Midbrain (tissue), 1 donor: Measurements from ENCODE around the gene CRAT.

Experiments
- DNase-seq: peaks from one replicate; lab custom pipeline; 2025; lab: John Stamatoyannopoulos, UW

The CRAT gene

DNA sequence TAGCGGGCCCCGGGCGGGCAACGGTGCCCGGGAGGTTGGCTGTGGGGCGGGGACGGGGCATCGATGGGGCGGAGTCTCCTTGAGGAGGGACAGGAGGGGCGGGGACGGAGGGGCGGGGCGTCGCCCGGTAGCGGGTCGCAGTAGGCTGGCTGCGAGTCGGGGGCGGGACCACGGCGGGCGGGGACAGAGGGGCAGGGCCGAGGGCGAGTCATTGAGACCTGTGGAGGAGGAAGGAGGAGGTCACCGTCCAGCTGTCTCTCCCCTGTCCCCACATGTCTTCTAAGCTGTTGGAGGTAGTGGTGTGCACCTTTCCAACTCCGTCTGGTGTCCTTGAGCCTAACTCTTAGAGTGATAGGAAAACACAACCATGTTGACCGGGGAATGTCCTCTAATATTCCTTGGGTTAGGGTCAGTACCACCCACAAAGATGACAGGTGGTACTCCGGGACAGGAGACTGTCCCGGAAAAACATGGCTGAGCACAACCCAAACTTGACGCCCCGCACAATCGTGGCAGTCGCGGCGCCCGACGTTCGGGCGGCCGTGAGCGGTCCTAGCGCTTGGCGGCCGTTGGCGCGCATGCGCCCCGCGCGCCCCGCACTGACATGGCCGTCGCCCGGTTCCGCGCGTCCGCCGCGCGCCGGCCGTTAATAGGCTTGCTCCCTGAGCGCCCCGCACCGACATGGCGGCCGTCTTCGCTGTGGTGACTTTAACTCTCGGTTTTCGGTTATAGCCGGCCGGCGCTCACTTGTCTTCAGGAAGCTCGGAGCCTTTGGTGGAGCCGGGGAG lies at the start of gene CRAT, which contains the start of gene PTPA:
Gene CRAT, minus strand, starts transcription at position 54 of the 788 bp plus-strand sequence. CDS start 284 bp downstream, outside the sequence.
Gene PTPA, plus strand, starts transcription at position 676 of the 788 bp plus-strand sequence. CDS start 186 bp downstream, outside the sequence.
- peak; percentile 95 for DNase-seq

DNA sequence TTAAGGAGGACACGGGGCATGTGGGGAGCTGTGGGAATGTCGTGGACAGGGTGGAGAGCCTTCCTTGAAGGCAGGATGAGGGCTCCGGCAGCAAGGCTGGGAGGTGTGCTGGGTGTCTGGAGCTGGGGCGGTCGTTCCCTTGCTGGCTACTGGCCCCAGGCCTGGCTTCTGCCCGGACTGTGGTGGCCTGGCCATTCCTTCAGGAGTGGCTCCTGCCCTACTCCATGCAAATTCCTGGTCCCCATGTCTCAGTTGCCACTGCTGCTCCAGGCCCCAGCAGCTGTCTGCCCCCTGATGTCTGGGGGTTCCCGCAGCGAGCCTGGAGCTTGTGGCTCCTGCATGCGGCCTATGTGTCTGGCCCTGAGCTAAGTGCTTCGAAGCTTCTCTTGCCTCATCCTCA lies 45.6 kb upstream of the CRAT start:
- DNase-seq: no peak

- no peak for DNase-seq
Measured at GRCh38 chr9:129154866-129155477, 44.4 kb upstream of the CRAT start.

DNA sequence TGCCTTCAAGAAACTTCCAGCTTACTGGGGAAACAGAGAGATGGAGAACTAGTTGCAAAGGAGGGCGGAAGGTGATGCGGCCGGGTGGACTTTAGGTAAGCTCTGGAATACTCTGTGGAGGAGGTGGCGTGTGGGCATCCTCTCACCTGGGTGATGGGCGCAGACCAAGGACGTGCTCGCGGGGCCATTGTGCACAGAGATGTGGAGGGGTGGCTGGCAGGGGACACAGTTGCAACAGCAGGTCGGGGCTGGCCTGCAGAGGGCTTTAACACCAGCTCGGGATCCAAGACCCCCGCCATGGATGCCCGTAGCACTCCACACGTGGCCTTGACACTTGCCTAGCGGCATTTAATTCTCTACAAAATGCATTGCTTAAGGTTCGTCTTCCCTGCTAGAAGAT lies 40.9 kb upstream of the CRAT start:
- DNase-seq: no peak

GRCh38 chr9:129150672-129151211 lies 40.1 kb upstream of the CRAT start:
- no peak for DNase-seq

DNA sequence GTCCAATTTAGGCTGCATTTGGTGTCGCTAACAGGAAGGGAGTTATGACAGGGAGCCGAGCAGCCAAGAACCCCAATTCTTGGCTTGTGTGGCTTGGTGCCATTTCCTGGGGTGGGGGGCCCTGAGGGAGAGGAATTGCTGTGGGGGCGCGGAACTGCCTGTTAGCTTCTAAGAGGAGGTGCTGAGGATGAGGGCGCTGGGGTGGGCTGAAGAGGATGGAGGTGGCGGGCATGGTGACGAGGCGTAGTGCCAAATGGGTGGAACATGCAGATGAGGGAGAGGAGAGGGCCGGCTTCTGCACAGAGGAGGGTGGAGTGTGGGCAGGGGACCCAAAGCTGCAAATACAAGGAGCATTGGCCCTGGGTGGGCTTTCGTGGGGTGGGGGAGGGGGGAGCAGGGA lies 39.5 kb upstream of the CRAT start:
- no peak for DNase-seq

DNA sequence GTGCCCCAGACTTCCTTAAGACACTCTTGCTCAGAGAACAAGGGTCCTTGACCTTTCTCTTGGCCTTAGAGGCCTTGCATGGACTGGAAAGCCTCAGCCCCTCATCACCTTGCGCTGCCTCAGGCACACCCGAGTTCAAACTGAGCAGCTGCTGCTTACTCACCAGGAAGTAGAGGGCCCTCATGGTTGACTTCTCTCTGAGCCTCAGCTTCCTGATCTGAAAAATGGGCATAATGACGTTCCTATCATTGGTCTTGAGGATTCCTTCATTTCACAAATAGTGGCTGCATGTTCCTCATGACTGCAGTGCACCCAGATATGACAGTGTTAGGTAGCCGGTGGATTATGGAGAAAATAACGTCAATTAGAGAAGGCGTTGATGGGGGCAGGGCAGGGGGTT lies 38.8 kb upstream of the CRAT start:
- no peak for DNase-seq

GRCh38 chr9:129148463-129149204 lies 38.0 kb upstream of the CRAT start:
- no peak for DNase-seq

- DNase-seq: peak; percentile 40
Measured at GRCh38 chr9:129146441-129146941, 35.9 kb upstream of the CRAT start.

DNA sequence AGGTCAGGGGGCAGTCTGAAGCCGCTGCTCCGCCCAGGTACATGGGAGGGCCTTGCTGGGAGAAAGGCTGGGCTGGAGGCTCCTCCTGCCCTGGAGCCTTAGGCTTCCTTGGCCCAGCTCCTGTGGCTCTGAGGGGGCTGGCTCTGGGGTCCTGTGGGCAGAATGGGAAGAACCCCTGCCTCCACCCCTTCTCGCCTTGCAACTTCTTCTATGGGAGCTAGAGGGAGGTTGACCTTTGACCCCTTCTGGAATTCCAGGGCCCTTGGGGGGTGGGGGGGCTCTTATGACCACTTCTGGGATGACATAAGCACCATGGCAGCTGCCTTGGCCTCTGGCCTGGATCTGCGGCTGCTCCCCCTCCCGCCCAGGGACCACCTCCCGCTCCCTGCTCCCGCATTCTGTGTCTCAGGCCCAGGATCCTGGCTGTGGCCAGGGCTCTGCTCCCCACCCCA lies 35.3 kb upstream of the CRAT start:
- no peak for DNase-seq

GRCh38 chr9:129145316-129145715 lies 34.7 kb upstream of the CRAT start:
- DNase-seq: no peak

- DNase-seq: peak; percentile 84
Measured at GRCh38 chr9:129143031-129143927, 32.7 kb upstream of the CRAT start.

DNA sequence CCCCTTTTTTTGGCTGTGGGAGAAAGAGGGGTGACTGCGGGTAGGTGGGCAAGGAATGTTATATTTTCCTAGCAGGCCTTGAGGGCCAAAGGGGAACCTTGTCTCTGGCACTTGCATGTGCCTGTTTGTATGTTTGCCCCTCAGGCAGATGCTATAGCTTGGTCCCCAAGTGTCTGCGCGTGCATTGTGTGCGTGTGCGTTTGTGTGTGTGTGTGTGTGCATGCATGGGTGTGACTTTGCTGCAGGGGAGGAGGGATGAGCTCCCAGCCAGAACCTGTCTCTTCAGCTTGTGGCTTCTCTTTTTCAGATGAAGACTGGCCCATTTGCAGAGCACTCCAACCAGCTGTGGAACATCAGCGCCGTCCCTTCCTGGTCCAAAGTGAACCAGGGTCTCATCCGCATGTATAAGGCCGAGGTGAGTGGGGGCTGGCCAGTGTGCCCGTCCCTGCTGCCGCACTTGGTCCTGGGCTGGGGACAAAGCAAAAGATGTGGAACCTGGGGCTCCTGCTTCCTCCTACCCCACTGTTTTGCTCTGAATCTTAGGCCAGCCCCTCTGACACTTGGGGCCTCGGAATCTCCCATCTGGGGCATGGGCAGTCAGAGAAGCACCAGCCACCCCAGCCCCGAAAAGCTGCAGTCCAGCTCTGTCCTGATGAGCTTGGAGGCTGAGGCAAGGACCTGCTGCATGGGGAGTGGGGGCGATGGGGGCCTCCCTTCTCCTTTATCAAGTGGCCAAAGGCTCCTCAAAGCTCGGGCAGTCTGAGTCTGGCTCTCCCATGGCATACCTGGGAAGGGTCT lies 31.7 kb upstream of the CRAT start:
- no peak for DNase-seq

- peak; percentile 26 for DNase-seq
Measured at GRCh38 chr9:129141066-129142041, 30.8 kb upstream of the CRAT start.

GRCh38 chr9:129140397-129141065 lies 29.9 kb upstream of the CRAT start:
- DNase-seq: peak; percentile 59

DNA sequence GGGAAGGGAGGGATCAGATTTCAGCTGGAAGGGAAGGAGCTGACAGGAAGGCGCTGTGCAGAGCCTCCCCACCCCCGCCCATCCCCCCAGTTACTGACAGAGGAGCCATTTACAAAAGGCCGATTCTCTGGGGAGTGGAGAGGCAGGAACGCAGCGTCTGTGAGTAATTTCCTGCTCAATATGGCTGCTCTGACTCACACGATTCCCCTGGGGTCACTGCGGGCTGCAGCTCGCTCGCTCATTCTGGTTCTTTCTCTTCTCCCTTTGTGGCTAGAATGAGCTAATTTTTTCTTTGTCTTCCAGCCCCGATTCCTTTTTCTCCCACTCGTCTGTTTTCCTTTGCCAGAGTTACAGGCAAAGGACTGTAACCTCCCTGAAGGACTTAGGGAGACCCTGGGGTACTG lies 29.4 kb upstream of the CRAT start:
- peak; percentile 92 for DNase-seq

DNA sequence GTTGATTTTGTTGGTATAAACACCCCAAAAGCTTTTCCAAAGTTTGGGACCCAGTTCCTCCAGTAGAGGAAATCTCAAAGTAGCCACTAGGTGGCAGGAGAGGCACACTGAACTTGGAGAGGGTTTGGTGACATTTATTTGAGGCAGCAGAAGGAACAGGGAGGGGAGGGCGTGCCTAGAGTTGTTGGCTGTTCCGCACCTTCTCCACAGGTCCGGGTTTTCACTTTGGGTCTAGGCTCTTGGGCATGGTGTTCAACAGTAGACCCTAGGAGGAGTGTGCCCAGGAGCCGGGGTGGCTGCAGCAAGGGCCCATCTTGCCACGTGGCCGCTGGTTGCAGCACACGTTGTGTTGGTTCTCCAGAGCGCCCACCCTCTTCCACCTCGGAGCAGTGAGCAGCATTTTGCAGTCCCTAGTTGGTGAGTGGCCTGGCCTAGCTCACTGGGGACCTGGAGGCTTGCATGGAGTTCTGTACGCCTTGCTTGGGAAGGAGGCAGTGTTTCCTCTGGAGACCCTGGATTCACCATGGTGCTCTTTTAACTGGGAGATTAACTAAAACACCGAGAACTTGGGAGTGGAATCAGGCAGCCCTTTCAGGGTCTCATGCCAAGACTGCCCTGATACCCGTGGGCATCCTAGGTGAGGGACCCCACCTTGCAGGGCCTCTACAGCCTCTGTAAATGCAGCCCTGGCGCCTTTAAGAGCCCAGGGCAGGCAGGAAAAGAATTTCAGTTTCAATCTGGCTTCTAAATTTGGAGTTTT lies 28.8 kb upstream of the CRAT start:
- peak; percentile 90 for DNase-seq
